DOHH2 (cell line): Measurements from ENCODE around the gene CLIC5.

Experiments
- H3F3A ChIP-seq: fragments of 200-600 bp; sonication (generic), shearing (Covaris generic); 2 replicates; pipeline ENCODE4 v1.6.0; 2016; ENCODE audit warnings: antibody characterized with exemption, mild to moderate bottlenecking; ENCODE audit not compliant: control insufficient read depth, insufficient read depth
- H3K27ac ChIP-seq: fragments of 200-600 bp; sonication (generic); 2 replicates; pipeline ENCODE4 v1.5.1; 2014; ENCODE audit warnings: low read depth, mild to moderate bottlenecking, low read length, moderate library complexity
- H3K27me3 ChIP-seq: fragments of 200-600 bp; sonication (generic); 2 replicates; pipeline ENCODE4 v1.6.1; 2014; ENCODE audit warnings: mild to moderate bottlenecking, low read length, mixed read lengths; ENCODE audit not compliant: control insufficient read depth
- H3K36me3 ChIP-seq: fragments of 200-600 bp; sonication (generic); 2 replicates; pipeline ENCODE4 v1.6.1; 2014; ENCODE audit warnings: mild to moderate bottlenecking, low read length, moderate library complexity, mixed read lengths; ENCODE audit not compliant: control insufficient read depth
- H3K4me1 ChIP-seq: fragments of 200-600 bp; sonication (generic); 2 replicates; pipeline ENCODE4 v1.6.1; 2014; ENCODE audit warnings: mild to moderate bottlenecking, low read length, mixed read lengths; ENCODE audit not compliant: control insufficient read depth
- H3K4me2 ChIP-seq: fragments of 200-600 bp; sonication (generic); 2 replicates; pipeline ENCODE4 v1.6.0; 2014; ENCODE audit warnings: mild to moderate bottlenecking, low read length, moderate library complexity
- H3K4me3 ChIP-seq: fragments of 200-600 bp; sonication (generic); 2 replicates; pipeline ENCODE4 v1.5.1; 2014; ENCODE audit warnings: mild to moderate bottlenecking, low read length, mixed read lengths
- H3K79me2 ChIP-seq: fragments of 200-600 bp; sonication (generic); 2 replicates; pipeline ENCODE4 v1.6.1; 2014; ENCODE audit warnings: mild to moderate bottlenecking, low read length, mixed read lengths; ENCODE audit not compliant: control insufficient read depth
- H3K9me2 ChIP-seq: fragments of 200-600 bp; sonication (generic); replicated peaks from 2 replicates; pipeline ENCODE4 v1.6.1; 2014; ENCODE audit warnings: mild to moderate bottlenecking, low read length, mixed read lengths; ENCODE audit not compliant: control insufficient read depth
- H3K9me3 ChIP-seq: fragments of 200-600 bp; sonication (generic); 2 replicates; pipeline ENCODE4 v1.6.1; 2014; ENCODE audit warnings: antibody characterized with exemption, low read length, mixed read lengths; ENCODE audit not compliant: control insufficient read depth, insufficient read depth
- H4K20me1 ChIP-seq: fragments of 200-600 bp; sonication (generic); 2 replicates; pipeline ENCODE4 v1.6.0; 2014; ENCODE audit warnings: low read depth, mild to moderate bottlenecking, antibody characterized with exemption, low read length, moderate library complexity; ENCODE audit not compliant: control insufficient read depth, insufficient read depth
- EZH2phosphoT487 ChIP-seq: fragments of 200-600 bp; sonication (generic); IDR thresholded peaks from 2 replicates; pipeline ENCODE4 v1.6.1; 2017; ENCODE audit warnings: borderline replicate concordance, mild to moderate bottlenecking, antibody characterized with exemption, low read length, moderate library complexity, mixed read lengths
- TF ChIP-seq, protein P1 (sequence below): fragments of 200-600 bp; sonication (generic); IDR thresholded peaks from one replicate; pipeline ENCODE4 v1.5.1; 2014; ENCODE audit warnings: antibody characterized with exemption, mild to moderate bottlenecking, low read depth, low read length; ENCODE audit not compliant: poor library complexity, severe bottlenecking

The CLIC5 gene

DNA sequence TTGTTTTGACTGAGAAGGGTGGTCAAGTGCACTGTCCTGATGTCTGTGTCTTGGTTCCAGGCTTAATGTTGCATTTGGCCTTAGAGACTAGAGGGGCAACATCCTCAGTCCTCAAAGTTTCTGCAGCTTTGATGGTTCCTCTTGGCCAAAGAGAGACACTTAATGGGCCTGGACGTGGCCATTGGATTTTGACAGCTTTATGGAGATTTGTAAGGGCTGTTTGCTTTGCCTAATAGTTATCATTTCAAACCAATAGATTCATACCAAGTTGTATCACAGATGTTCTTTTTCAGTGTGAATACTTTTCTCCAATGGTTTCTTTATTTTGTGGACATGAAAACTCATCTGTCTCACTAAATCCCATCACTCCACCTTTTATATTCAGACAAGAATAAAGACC is 45.8 kb upstream of the CLIC5 start:
- no peaks in the 10 kb centered on the region for H3K9me2 ChIP-seq
- peaks cover 5% of the 10 kb centered on the region; the same call in 1 of the 2 replicates for H3K27me3 ChIP-seq
- no peak overlapping the region for H3K4me2 ChIP-seq
- no peaks in the 10 kb centered on the region for H3K36me3 ChIP-seq
- TF ChIP-seq, protein P1, sequence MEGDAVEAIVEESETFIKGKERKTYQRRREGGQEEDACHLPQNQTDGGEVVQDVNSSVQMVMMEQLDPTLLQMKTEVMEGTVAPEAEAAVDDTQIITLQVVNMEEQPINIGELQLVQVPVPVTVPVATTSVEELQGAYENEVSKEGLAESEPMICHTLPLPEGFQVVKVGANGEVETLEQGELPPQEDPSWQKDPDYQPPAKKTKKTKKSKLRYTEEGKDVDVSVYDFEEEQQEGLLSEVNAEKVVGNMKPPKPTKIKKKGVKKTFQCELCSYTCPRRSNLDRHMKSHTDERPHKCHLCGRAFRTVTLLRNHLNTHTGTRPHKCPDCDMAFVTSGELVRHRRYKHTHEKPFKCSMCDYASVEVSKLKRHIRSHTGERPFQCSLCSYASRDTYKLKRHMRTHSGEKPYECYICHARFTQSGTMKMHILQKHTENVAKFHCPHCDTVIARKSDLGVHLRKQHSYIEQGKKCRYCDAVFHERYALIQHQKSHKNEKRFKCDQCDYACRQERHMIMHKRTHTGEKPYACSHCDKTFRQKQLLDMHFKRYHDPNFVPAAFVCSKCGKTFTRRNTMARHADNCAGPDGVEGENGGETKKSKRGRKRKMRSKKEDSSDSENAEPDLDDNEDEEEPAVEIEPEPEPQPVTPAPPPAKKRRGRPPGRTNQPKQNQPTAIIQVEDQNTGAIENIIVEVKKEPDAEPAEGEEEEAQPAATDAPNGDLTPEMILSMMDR, result no peak
- TF ChIP-seq EZH2phosphoT487, result no peak
- H3K9me3 ChIP-seq, result peaks cover 3% of the 10 kb centered on the region; the same call in 1 of the 2 replicates
- no peaks in the 10 kb centered on the region for H3K79me2 ChIP-seq
- H3K4me3 ChIP-seq, result no peak overlapping the region
- no peaks in the 10 kb centered on the region for H3K4me1 ChIP-seq
- H4K20me1 ChIP-seq, result no peaks in the 10 kb centered on the region
- H3K27ac ChIP-seq, result no peak overlapping the region
- H3F3A ChIP-seq, result no peaks in the 10 kb centered on the region

DNA sequence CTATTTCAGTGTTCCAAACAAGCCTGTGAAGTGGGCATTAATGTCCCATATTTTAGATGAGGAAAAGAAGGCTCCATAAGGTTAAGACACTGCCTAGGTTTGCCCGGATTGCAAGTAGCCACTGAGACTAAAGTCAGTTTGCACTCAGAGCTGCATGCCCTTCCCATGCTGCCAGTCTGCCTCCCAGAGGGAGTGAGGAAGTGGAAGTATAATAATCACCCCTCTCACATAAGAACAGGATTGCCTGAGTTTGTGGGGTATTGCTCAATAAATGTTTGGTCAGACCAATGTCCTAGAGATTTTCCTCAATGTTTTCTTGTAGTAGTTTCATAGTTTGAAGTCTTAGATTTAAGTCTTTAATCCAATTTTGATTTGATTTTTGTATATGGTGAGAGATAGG is 43.9 kb upstream of the CLIC5 start:
- H3K9me2 ChIP-seq, result no peaks in the 10 kb centered on the region
- H3K36me3 ChIP-seq, result no peaks in the 10 kb centered on the region
- H3K27me3 ChIP-seq, result peaks cover 7% of the 10 kb centered on the region; the same call in 1 of the 2 replicates
- no peak overlapping the region for H3K4me3 ChIP-seq
- no peaks in the 10 kb centered on the region for H3K4me1 ChIP-seq
- H4K20me1 ChIP-seq, result no peaks in the 10 kb centered on the region
- H3K27ac ChIP-seq, result no peak overlapping the region
- H3F3A ChIP-seq, result no peaks in the 10 kb centered on the region
- TF ChIP-seq, protein P1, result no peak
- TF ChIP-seq EZH2phosphoT487, result no peak
- no peaks in the 10 kb centered on the region for H3K79me2 ChIP-seq
- no peak overlapping the region for H3K4me2 ChIP-seq
- peaks cover 3% of the 10 kb centered on the region; the same call in 1 of the 2 replicates for H3K9me3 ChIP-seq

DNA sequence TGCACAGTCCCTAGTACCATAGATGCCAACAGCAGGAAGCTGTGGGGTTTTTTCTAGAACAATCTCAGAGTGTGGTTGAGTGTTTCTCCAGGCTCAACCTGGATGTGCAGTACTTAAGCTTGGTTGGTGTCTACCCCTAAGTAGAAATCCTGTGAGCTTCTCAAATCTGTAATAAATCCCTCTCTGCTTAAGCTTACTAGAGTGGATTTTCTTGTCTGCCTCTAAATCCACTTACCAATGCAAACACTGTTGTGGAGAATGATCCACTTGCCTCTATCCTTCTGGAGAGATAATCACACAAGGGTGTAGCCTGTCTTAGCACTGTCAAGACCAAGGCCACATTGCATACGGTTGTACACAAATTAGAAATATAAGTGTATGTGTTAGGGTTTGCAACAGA is 43.3 kb upstream of the CLIC5 start:
- no peak overlapping the region for H3K4me3 ChIP-seq
- no peaks in the 10 kb centered on the region for H3K9me2 ChIP-seq
- peaks cover 3% of the 10 kb centered on the region; the same call in 1 of the 2 replicates for H3K9me3 ChIP-seq
- H3K4me1 ChIP-seq, result no peaks in the 10 kb centered on the region
- H4K20me1 ChIP-seq, result no peaks in the 10 kb centered on the region
- no peak overlapping the region for H3K27ac ChIP-seq
- no peak overlapping the region for H3K4me2 ChIP-seq
- no peaks in the 10 kb centered on the region for H3F3A ChIP-seq
- H3K36me3 ChIP-seq, result no peaks in the 10 kb centered on the region
- peaks cover 7% of the 10 kb centered on the region; the same call in 1 of the 2 replicates for H3K27me3 ChIP-seq
- H3K79me2 ChIP-seq, result no peaks in the 10 kb centered on the region
- no peak for TF ChIP-seq EZH2phosphoT487
- TF ChIP-seq, protein P1, result no peak
